ENCODE measurements around the gene MLXIP.
A peak's percentile ranks its signal among the peaks of the same experiment; 100 is the strongest.

Gene MLXIP

DNA sequence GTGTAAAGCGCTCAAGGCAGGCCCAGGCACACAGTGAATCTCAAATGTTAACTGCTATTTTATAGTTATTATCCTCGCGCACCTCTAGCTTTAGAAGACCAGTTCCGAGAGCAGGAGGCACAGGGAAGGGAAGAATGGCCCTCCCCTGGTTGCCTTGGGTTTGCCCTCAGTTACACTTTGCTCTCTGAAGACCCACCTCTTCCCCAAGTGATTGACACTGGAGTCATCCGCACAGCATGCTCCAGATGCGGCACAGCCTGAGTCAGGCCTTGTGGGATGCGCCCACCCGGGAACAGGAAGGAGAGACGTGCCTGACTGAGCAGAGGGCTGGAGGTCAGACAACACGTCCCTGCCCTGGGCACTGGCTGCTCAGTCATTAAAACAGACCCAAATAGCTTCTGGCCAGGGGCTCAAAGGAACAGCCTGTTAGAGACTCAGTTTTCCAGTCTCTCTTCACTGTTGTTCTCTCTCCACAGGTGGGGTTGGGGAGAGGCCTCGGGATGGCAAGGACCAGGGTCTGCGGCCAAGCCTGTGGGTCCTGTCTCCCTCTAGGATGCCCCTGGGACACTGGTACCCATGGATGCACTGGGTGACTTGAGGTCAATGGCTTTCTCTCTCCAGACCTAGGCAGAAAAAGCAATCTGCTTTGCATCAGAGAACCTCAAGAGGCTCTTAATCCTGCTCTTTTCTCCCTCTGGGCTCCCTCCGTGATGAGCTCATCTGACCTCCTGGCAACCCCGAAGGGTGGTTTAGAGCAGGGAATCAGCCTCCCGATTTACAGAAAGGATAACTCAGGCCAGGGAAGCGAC, 13.6 kb upstream of the MLXIP start (continued):
- TF ChIP-seq, protein P1, sequence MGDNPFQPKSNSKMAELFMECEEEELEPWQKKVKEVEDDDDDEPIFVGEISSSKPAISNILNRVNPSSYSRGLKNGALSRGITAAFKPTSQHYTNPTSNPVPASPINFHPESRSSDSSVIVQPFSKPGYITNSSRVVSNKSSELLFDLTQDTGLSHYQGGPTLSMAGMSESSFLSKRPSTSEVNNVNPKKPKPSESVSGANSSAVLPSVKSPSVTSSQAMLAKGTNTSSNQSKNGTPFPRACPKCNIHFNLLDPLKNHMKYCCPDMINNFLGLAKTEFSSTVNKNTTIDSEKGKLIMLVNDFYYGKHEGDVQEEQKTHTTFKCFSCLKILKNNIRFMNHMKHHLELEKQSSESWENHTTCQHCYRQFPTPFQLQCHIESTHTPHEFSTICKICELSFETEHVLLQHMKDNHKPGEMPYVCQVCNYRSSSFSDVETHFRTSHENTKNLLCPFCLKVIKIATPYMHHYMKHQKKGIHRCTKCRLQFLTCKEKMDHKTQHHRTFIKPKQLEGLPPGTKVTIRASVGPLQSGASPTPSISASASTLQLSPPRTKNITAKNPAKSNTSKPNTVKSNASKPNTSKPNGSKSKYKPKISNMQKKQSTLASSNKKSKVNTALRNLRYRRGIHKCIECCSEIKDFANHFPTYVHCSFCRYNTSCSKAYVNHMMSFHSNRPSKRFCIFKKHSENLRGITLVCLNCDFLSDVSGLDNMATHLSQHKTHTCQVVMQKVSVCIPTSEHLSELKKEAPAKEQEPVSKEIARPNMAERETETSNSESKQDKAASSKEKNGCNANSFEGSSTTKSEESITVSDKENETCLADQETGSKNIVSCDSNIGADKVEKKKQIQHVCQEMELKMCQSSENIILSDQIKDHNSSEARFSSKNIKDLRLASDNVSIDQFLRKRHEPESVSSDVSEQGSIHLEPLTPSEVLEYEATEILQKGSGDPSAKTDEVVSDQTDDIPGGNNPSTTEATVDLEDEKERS (tag by site-specific recombination; IDR thresholded peaks at IDR 0.05): no peak
- TF ChIP-seq, protein P2, sequence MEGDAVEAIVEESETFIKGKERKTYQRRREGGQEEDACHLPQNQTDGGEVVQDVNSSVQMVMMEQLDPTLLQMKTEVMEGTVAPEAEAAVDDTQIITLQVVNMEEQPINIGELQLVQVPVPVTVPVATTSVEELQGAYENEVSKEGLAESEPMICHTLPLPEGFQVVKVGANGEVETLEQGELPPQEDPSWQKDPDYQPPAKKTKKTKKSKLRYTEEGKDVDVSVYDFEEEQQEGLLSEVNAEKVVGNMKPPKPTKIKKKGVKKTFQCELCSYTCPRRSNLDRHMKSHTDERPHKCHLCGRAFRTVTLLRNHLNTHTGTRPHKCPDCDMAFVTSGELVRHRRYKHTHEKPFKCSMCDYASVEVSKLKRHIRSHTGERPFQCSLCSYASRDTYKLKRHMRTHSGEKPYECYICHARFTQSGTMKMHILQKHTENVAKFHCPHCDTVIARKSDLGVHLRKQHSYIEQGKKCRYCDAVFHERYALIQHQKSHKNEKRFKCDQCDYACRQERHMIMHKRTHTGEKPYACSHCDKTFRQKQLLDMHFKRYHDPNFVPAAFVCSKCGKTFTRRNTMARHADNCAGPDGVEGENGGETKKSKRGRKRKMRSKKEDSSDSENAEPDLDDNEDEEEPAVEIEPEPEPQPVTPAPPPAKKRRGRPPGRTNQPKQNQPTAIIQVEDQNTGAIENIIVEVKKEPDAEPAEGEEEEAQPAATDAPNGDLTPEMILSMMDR (tag by site-specific recombination; IDR thresholded peaks at IDR 0.05): no peak
- TF ChIP-seq ZNF707 (tag by site-specific recombination; IDR thresholded peaks at IDR 0.05) (no peak), PRDM1 (tag by site-specific recombination; IDR thresholded peaks at IDR 0.05) (peak; percentile 66)

DNA sequence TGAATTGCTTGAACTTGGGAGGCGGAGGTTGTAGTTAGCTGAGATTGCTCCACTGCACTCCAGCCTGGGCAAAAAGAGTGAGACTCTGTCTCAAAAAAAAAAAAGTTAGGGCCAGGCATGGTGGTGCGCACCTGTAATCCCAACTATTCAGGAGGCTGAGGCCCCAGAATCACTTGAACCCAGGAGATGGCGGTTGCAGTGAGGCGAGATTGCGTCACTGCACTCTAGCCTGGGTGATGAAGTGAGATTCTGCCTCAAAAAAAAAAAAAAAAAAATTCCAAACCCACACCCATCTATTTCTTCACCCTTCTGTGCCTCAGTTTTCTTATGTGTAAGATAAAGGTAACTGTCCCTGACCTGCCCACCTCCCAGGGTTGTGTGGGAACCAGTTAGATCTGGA, 11.0 kb upstream of the MLXIP start:
- CTCF ChIA-PET: interaction anchor here (1.1 to 1.2 kb wide), 2 partner anchors 11 to 123 kb away, joined by 3 to 5 read pairs; no protein-coding TSS in a partner anchor
- POLR2A ChIA-PET: no interaction called here
- peaks cover 29% of the 10 kb centered on the region for H3K4me1 ChIP-seq (ENCODE audit: control insufficient read depth, insufficient read depth, low read length)

More for the DNA sequence above, 11.0 kb upstream of the MLXIP start:
- TF ChIP-seq ZNF571 (tag by site-specific recombination; IDR thresholded peaks at IDR 0.05) (no peak), ZNF132 (tag by site-specific recombination; IDR thresholded peaks at IDR 0.05; ENCODE audit: borderline replicate concordance) (no peak), ZNF549 (tag by site-specific recombination; IDR thresholded peaks at IDR 0.05) (no peak), ZNF623 (tag by site-specific recombination; IDR thresholded peaks at IDR 0.05) (no peak), ZNF791 (tag by site-specific recombination; IDR thresholded peaks at IDR 0.05) (no peak), ZNF248 (tag by site-specific recombination; IDR thresholded peaks at IDR 0.05) (no peak), SP3 (tag by site-specific recombination; IDR thresholded peaks at IDR 0.05) (no peak), ZNF324 (tag by site-specific recombination; IDR thresholded peaks at IDR 0.05) (no peak), KLF9 (tag by site-specific recombination; IDR thresholded peaks at IDR 0.05; ENCODE audit: low read depth) (no peak), ZNF266 (tag by site-specific recombination; IDR thresholded peaks at IDR 0.05; ENCODE audit: low read depth) (no peak), ZNF37A (tag by site-specific recombination; IDR thresholded peaks at IDR 0.05) (no peak), SP7 (tag by site-specific recombination; IDR thresholded peaks at IDR 0.05) (no peak)
- TF ChIP-seq, protein P3, sequence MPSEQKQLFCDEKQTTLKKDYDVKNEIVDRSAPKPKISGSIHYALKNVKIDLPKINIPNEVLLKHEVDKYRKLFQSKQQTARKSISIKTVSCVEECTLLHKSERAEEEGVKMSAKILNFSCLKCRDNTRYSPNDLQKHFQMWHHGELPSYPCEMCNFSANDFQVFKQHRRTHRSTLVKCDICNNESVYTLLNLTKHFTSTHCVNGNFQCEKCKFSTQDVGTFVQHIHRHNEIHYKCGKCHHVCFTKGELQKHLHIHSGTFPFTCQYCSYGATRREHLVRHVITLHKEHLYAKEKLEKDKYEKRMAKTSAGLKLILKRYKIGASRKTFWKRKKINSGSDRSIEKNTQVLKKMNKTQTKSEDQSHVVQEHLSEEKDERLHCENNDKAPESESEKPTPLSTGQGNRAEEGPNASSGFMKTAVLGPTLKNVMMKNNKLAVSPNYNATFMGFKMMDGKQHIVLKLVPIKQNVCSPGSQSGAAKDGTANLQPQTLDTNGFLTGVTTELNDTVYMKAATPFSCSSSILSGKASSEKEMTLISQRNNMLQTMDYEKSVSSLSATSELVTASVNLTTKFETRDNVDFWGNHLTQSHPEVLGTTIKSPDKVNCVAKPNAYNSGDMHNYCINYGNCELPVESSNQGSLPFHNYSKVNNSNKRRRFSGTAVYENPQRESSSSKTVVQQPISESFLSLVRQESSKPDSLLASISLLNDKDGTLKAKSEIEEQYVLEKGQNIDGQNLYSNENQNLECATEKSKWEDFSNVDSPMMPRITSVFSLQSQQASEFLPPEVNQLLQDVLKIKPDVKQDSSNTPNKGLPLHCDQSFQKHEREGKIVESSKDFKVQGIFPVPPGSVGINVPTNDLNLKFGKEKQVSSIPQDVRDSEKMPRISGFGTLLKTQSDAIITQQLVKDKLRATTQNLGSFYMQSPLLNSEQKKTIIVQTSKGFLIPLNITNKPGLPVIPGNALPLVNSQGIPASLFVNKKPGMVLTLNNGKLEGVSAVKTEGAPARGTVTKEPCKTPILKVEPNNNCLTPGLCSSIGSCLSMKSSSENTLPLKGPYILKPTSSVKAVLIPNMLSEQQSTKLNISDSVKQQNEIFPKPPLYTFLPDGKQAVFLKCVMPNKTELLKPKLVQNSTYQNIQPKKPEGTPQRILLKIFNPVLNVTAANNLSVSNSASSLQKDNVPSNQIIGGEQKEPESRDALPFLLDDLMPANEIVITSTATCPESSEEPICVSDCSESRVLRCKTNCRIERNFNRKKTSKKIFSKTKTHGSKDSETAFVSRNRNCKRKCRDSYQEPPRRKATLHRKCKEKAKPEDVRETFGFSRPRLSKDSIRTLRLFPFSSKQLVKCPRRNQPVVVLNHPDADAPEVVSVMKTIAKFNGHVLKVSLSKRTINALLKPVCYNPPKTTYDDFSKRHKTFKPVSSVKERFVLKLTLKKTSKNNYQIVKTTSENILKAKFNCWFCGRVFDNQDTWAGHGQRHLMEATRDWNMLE (tag by site-specific recombination; conservative IDR thresholded peaks at IDR 0.05; ENCODE audit: low read depth): no peak
- TF ChIP-seq, protein P4, sequence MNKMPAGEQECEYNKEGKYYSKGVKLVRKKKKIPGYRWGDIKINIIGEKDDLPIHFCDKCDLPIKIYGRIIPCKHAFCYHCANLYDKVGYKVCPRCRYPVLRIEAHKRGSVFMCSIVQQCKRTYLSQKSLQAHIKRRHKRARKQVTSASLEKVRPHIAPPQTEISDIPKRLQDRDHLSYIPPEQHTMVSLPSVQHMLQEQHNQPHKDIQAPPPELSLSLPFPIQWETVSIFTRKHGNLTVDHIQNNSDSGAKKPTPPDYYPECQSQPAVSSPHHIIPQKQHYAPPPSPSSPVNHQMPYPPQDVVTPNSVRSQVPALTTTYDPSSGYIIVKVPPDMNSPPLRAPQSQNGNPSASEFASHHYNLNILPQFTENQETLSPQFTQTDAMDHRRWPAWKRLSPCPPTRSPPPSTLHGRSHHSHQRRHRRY (tag by site-specific recombination; IDR thresholded peaks at IDR 0.05): no peak
- TF ChIP-seq, protein P5, sequence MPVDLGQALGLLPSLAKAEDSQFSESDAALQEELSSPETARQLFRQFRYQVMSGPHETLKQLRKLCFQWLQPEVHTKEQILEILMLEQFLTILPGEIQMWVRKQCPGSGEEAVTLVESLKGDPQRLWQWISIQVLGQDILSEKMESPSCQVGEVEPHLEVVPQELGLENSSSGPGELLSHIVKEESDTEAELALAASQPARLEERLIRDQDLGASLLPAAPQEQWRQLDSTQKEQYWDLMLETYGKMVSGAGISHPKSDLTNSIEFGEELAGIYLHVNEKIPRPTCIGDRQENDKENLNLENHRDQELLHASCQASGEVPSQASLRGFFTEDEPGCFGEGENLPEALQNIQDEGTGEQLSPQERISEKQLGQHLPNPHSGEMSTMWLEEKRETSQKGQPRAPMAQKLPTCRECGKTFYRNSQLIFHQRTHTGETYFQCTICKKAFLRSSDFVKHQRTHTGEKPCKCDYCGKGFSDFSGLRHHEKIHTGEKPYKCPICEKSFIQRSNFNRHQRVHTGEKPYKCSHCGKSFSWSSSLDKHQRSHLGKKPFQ (tag by site-specific recombination; IDR thresholded peaks at IDR 0.05): no peak
- no peak overlapping the region for H3K4me3 ChIP-seq (ENCODE audit: low read depth, low read length)
- H3K27ac ChIP-seq (ENCODE audit: extremely low read depth, low read depth, low read length): 0 out of 2 replicates have a peak overlapping the region, but pooled peaks have one; percentile 3
- H3K36me3 ChIP-seq (ENCODE audit: control insufficient read depth in 2 of 2, insufficient read depth in 1 of 2, low read length in 2 of 2): peaks cover 0 to 12% of the 10 kb centered on the region in 2 experiments; a peak in 1 of 3 replicates
- H3K9me3 ChIP-seq (ENCODE audit: control insufficient read depth, insufficient read depth, low read depth, low read length): no peaks in the 10 kb centered on the region

All from HEK293 (cell line).